Measurements from ENCODE around the gene TNRC6B.

GRCh38 chr22:40385036-40385782 lies 207.5 kb downstream of the TNRC6B start:
- TF ChIP-seq, protein P1, sequence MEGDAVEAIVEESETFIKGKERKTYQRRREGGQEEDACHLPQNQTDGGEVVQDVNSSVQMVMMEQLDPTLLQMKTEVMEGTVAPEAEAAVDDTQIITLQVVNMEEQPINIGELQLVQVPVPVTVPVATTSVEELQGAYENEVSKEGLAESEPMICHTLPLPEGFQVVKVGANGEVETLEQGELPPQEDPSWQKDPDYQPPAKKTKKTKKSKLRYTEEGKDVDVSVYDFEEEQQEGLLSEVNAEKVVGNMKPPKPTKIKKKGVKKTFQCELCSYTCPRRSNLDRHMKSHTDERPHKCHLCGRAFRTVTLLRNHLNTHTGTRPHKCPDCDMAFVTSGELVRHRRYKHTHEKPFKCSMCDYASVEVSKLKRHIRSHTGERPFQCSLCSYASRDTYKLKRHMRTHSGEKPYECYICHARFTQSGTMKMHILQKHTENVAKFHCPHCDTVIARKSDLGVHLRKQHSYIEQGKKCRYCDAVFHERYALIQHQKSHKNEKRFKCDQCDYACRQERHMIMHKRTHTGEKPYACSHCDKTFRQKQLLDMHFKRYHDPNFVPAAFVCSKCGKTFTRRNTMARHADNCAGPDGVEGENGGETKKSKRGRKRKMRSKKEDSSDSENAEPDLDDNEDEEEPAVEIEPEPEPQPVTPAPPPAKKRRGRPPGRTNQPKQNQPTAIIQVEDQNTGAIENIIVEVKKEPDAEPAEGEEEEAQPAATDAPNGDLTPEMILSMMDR (IDR thresholded peaks at IDR 0.05), result no peak
- no peak for TF ChIP-seq POLR2A (IDR thresholded peaks at IDR 0.05)
